ENCODE data around the gene NETO2.

DNA sequence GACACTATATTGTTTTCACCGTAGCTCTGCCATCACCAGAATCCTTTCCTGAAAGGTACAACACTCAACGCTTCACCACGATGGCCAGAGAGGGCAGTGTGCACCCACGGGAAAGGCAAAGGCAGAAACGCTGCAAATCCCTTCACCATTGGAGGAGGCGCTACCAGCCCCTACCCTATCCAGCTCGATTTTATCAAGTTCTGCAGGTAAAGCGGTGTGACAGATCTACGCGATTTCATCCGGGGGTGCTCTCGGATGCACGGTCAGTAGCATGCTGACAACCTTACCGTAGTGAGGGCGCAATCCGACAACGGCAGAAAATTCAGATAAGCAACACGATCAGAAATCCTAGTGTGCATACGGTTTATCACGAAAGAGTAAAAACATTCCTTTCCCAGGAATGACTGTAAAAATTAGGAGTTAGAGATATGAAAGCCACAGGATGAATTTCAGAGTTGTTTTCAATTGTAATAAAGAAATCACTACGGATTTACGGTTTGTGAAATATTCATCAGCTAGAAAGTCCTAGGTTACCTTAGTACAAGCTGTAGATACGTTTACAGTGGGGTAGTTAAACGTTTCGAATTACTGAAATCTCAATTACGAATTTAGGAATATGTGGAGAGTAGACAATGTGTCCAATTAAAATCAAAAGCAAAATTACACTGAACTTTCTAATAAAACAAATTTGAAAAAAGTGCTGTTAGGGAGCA is 1.8 kb downstream of the NETO2 start:
- TF ChIP-seq ZFP30 (CRISPR knock-in tag; IDR thresholded peaks at IDR 0.05) (no peak), BACH2 (CRISPR knock-in tag; IDR thresholded peaks at IDR 0.05; ENCODE audit: borderline replicate concordance) (no peak), ZNF8 (CRISPR knock-in tag; IDR thresholded peaks at IDR 0.05) (no peak), RARB (CRISPR knock-in tag; IDR thresholded peaks at IDR 0.05) (no peak), ZNF565 (CRISPR knock-in tag; conservative IDR thresholded peaks at IDR 0.05; ENCODE audit: low read depth) (no peak), GLIS3 (CRISPR knock-in tag; IDR thresholded peaks at IDR 0.05) (no peak), ZC3H10 (CRISPR knock-in tag; IDR thresholded peaks at IDR 0.05) (no peak), ZFP3 (CRISPR knock-in tag; IDR thresholded peaks at IDR 0.05) (no peak), ARNTL (CRISPR knock-in tag; IDR thresholded peaks at IDR 0.05; ENCODE audit: borderline replicate concordance, low read depth) (no peak), OSR1 (CRISPR knock-in tag; IDR thresholded peaks at IDR 0.05) (no peak)
- TF ChIP-seq, protein P1, sequence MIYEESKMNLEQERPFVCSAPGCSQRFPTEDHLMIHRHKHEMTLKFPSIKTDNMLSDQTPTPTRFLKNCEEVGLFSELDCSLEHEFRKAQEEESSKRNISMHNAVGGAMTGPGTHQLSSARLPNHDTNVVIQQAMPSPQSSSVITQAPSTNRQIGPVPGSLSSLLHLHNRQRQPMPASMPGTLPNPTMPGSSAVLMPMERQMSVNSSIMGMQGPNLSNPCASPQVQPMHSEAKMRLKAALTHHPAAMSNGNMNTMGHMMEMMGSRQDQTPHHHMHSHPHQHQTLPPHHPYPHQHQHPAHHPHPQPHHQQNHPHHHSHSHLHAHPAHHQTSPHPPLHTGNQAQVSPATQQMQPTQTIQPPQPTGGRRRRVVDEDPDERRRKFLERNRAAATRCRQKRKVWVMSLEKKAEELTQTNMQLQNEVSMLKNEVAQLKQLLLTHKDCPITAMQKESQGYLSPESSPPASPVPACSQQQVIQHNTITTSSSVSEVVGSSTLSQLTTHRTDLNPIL (CRISPR knock-in tag; IDR thresholded peaks at IDR 0.05; ENCODE audit: low read depth), result no peak
- TF ChIP-seq, protein P2, sequence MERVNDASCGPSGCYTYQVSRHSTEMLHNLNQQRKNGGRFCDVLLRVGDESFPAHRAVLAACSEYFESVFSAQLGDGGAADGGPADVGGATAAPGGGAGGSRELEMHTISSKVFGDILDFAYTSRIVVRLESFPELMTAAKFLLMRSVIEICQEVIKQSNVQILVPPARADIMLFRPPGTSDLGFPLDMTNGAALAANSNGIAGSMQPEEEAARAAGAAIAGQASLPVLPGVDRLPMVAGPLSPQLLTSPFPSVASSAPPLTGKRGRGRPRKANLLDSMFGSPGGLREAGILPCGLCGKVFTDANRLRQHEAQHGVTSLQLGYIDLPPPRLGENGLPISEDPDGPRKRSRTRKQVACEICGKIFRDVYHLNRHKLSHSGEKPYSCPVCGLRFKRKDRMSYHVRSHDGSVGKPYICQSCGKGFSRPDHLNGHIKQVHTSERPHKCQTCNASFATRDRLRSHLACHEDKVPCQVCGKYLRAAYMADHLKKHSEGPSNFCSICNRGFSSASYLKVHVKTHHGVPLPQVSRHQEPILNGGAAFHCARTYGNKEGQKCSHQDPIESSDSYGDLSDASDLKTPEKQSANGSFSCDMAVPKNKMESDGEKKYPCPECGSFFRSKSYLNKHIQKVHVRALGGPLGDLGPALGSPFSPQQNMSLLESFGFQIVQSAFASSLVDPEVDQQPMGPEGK (CRISPR knock-in tag; IDR thresholded peaks at IDR 0.05; ENCODE audit: borderline replicate concordance), result no peak
- TF ChIP-seq, protein P3, sequence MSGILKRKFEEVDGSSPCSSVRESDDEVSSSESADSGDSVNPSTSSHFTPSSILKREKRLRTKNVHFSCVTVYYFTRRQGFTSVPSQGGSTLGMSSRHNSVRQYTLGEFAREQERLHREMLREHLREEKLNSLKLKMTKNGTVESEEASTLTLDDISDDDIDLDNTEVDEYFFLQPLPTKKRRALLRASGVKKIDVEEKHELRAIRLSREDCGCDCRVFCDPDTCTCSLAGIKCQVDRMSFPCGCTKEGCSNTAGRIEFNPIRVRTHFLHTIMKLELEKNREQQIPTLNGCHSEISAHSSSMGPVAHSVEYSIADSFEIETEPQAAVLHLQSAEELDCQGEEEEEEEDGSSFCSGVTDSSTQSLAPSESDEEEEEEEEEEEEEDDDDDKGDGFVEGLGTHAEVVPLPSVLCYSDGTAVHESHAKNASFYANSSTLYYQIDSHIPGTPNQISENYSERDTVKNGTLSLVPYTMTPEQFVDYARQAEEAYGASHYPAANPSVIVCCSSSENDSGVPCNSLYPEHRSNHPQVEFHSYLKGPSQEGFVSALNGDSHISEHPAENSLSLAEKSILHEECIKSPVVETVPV (CRISPR knock-in tag; IDR thresholded peaks at IDR 0.05), result no peak
